GM19397 (cell line): Measurements from ENCODE around the gene G3BP1.
"Not testable (repeated sequence)": the region's sequence is repeated elsewhere in the genome, so short reads cannot be mapped to it uniquely, and the experiment has no call there.

ENCODE experiments used
- ATAC-seq: cut with Tn5 transposase; IDR thresholded peaks from one replicate; pipeline ENCODE4 v1.9.1; 2021; ENCODE audit warnings: mild to moderate bottlenecking, moderate library complexity; ENCODE audit not compliant: unreplicated experiment

The G3BP1 gene

GRCh38 chr5:151771259-151772028 lies at the start of gene G3BP1:
G3BP1 (plus strand) TSS chr5:151771954; CDS start chr5:151786621, 14,667 bp downstream.
- ATAC-seq, result peak; percentile 78

- no peak for ATAC-seq
Measured at GRCh38 chr5:151722546-151722945, 49.2 kb upstream of the G3BP1 start.

DNA sequence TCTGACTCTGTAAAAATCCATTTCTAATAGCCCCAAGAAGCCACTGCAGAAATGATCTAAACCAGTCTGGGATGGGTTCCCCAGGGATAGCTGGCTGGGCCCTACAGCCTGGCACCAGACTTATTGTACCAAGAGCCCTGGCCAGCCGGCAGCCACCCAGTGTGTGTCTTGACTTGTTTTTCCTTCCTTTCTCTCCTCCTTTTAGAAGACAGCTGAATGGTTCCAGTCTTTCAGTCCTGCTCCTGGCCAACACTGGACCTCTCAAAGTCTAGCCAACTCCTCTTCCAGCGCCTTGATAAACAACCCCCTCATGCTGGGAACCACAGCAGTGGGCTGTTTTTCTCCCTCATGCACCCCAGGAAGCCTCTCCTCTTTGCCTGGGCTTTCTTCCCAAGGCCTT lies 47.4 kb upstream of the G3BP1 start:
- no peak for ATAC-seq

- ATAC-seq, result not testable (repeated sequence)
Measured at GRCh38 chr5:151729597-151729996, 42.2 kb upstream of the G3BP1 start.

- ATAC-seq, result no peak
Measured at GRCh38 chr5:151730381-151730780, 41.4 kb upstream of the G3BP1 start.

- no peak for ATAC-seq
Measured at GRCh38 chr5:151733358-151734063, 38.2 kb upstream of the G3BP1 start.

DNA sequence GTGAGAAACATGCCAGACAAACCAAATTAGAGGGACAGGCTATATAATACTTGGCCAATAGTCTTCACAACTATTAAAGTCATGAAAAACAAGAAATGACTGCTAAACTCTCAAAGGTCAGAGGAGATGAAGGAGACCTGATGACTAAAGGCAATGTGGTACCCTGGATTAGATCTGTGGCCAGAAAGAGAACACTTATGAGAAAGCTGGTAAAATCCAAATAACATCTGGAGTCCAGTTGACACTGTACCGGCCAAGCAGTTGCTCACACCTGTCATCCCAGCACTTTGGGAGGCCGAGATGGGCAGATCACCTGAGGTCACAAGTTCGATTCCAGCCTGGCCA lies 37.7 kb upstream of the G3BP1 start:
- no peak for ATAC-seq

DNA sequence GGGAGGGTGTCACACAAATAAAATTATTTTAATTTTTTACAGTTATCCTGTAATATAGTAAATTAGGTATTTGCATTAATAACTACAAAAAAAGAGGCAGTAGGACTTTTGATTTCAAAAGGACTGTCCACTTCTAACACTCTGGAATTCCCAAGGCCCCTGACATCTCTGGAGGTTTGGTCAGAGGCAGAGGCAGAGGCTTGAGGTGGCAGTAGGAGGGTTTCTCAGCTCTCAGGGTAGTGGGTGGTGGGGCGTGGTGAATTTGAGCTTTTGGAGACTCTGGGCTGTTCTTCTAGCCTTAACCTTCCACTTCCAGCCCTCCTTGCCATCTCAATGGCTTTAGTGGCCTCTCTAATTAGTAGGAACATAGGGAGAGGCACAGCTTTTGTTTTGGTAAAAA lies 36.1 kb upstream of the G3BP1 start:
- ATAC-seq, result no peak

- no peak for ATAC-seq
Measured at GRCh38 chr5:151737431-151737830, 34.3 kb upstream of the G3BP1 start.

- no peak for ATAC-seq
Measured at GRCh38 chr5:151738125-151738848, 33.5 kb upstream of the G3BP1 start.

DNA sequence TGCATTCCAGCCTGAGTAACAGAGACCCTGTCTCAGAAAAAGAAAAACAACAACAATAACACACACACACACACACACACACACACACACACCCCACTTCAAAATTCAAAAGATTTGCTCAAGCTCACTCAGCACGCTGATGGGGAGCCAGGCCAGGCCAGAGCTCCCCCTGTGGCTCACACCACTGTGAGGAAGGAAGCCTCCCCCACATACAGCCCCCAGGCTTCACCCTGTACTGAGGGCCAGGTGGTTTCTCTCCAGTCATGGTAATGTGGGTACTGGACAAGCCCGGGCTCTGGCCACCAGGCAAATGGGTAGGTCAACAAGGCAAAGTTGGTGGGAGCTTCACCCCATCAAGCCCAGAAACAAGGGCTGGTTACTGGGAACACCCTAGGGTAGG lies 32.4 kb upstream of the G3BP1 start:
- ATAC-seq, result no peak

GRCh38 chr5:151739939-151740335 lies 31.8 kb upstream of the G3BP1 start:
- no peak for ATAC-seq

GRCh38 chr5:151740336-151740942 lies 31.3 kb upstream of the G3BP1 start:
- peak; percentile 64 for ATAC-seq

DNA sequence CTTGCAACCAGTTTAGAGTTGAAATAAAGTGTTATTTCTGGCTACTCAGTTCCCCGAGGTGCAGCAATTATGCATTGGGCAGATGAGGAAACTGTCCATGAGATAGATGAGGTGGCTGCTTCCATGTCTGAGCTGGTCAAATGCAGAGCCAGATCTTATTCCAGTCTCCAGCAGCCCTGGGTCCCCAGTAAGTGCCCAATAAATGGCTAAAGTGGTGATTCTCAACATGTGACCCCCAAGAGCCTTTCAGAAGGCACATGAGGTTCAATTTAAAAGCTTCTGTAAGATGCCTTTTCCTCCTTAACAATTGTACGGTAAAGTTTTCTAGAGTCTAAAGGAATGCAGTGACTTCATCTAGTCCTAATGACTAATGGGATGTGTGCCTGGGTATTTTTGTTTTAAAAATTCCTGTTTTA lies 30.8 kb upstream of the G3BP1 start:
- no peak for ATAC-seq

- no peak for ATAC-seq
Measured at GRCh38 chr5:151741678-151742423, 29.9 kb upstream of the G3BP1 start.

GRCh38 chr5:151742870-151743294 lies 28.9 kb upstream of the G3BP1 start:
- ATAC-seq, result no peak

GRCh38 chr5:151743530-151743929 lies 28.2 kb upstream of the G3BP1 start:
- ATAC-seq, result no peak

DNA sequence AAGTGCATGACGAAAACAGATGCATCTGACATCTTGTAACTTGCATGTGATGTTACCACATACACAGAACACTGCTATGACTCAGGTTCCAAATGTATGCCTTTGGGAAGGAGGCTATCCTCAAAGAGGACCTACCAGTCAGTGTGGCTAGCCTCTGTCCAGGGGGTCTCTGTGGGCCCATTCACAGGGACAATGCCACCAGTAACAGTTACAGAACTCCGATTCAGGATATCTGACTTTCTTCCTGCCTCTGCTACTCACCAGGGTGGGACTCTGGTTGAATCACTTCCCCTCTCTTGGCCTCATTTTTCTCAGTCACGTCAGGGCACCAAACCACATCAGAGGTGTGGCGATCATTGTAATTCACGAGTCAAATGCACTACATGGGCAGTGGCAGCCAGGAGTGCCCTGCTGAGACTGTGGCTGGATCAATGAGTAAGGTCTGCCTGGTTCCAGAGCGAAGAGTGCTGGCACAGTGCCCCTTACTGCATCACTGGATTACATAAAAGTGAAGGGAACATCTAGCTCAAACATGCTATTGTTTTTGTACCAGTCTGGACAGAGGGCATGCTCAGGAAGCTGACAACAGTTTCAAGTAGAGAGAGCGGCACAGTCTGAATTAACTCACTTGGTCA lies 26.6 kb upstream of the G3BP1 start:
- ATAC-seq, result peak; percentile 43

- no peak for ATAC-seq
Measured at GRCh38 chr5:151750121-151750520, 21.6 kb upstream of the G3BP1 start.

GRCh38 chr5:151751091-151751490 lies 20.7 kb upstream of the G3BP1 start:
- no peak for ATAC-seq
